A549 treated with Hydrocortisone at 1 μM for 4 hours (cell line): ENCODE data around the gene SMIM32. TPM values are rescaled to one million over a fixed set of nuclear protein-coding genes. Genes with fewer than 3 reads are reported as not detected.

Experiments used
- total RNA-seq: library from RNA; stranded (reverse); fragments of 200-300 nt; extraction: Qiagen RNA extraction; gene quantifications from 5 replicates; pipeline ENCODE4 v1.2.3, GENCODE V29; 2022

Gene SMIM32
- total RNA-seq, result not detected in 5 replicates

GRCh38 chr5:136192526-136193321 is at the start of gene SMIM32:
Gene SMIM32, minus strand, starts transcription at chr5:136193162. Its CDS starts 638 bp downstream, at chr5:136192524.

Other genes starting within 250 kb of the SMIM32 start
- not detected in 5 replicates for gene LECT2, start 238.2 kb downstream of the SMIM32 start, total RNA-seq
- gene TGFBI, start 164.2 kb downstream of the SMIM32 start, total RNA-seq, result 1,399 to 2,041 TPM (median 1,852 TPM) in 5 replicates
- gene SMAD5, start 60.3 kb downstream of the SMIM32 start, total RNA-seq, result 19.0 to 32.0 TPM (median 29.7 TPM) in 5 replicates
- gene TRPC7, start 172.4 kb upstream of the SMIM32 start, total RNA-seq, result not detected in 5 replicates